ENCODE measurements around the gene GFOD1. TPM values are rescaled to one million over a fixed set of nuclear protein-coding genes. Genes with fewer than 3 reads are reported as not detected.
"Not testable (repeated sequence)": the region's sequence is repeated elsewhere in the genome, so short reads cannot be mapped to it uniquely, and the experiment has no call there.

Gene GFOD1
- total and polyA plus RNA-seq, 10 of the 15 experiments (the other 5 are each of a cell fraction or from before 2014, with no cell fraction given): 6.5 to 41.4 (median 16.0) TPM

DNA sequence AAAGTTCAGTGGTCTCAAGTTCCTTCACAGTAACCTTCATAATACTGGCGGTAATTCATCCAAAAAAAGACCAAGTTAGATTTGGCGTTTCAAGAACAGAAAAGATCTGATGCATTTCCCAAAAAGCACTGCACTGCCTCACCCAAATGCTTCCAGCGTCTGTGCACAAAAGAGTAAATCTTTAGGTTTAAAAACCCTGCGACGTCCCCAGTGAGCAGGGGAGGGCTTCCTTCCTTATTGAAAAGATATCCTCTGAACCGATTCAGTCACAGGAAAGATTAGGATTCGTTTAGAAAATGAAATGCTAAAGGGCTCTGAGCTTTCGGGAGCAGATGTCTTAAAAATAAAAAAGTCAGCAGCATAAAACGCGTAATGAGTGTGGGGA, 159.7 kb downstream of the GFOD1 start:
- in situ Hi-C loops (cut with MboI): no loop called here
- Histone ChIP-seq H3K36me3 (ENCODE audit: control insufficient read depth in 2 of 2, insufficient read depth in 2 of 2, low read length in 1 of 2) (peaks cover 0 to 13% of the 10 kb centered on the region in 2 experiments; a peak in 2 of 4 replicates), H3K79me2 (ENCODE audit: control insufficient read depth, insufficient read depth, low read length) (peaks cover 11% of the 10 kb centered on the region), H3K9me3 (replicated peaks; ENCODE audit: control insufficient read depth, insufficient read depth, low read length) (no peaks in the 10 kb centered on the region), H3K4me1 (ENCODE audit: control insufficient read depth, insufficient read depth, low read length) (peaks cover 5% of the 10 kb centered on the region; the same call in 1 of the 2 replicates), H4K20me1 (ENCODE audit: control insufficient read depth, insufficient read depth) (no peaks in the 10 kb centered on the region), H3K27ac (ENCODE audit: control insufficient read depth, insufficient read depth) (peak overlapping the region; percentile 87), H3K4me2 (ENCODE audit: control insufficient read depth, insufficient read depth) (peak overlapping the region; percentile 75), H2AFZ (ENCODE audit: control insufficient read depth, low read depth, low read length) (peak overlapping the region; percentile 95), H3K9ac (ENCODE audit: control insufficient read depth, insufficient read depth, low read length) (peak overlapping the region; percentile 86), H3K4me3 (peak overlapping the region; percentile 90), H3K27me3 (replicated peaks in 1 of 2; ENCODE audit: control insufficient read depth in 2 of 2, insufficient read depth in 2 of 2, low read length in 1 of 2) (no peaks in the 10 kb centered on the region)
- DNase-seq (ENCODE audit: low read depth, low spot score): no peak
- FAIRE-seq: no peak
- intact Hi-C loops (cut with micrococcal nuclease; ENCODE audit: unreplicated experiment): loop anchor here (1.0 to 2.0 kb wide), 3 partner anchors 23 to 98 kb away; no protein-coding TSS in a partner anchor
- no TSS peak for BruUV-seq (replicated peaks)
- POLR2A ChIA-PET: interaction anchor here (1.2 to 4.0 kb wide), 8 partner anchors 13 to 109 kb away, joined by 3 to 22 read pairs (median 8); no protein-coding TSS in a partner anchor
- RAD21 ChIA-PET (ENCODE audit: unreplicated experiment): interaction anchor here (0.5 to 10.2 kb wide), 13 partner anchors 10 to 1616 kb away, joined by 3 to 124 read pairs (median 5); partner anchors contain the start of gene NOL7
- peak; percentile 32 for ATAC-seq
- SMC1A ChIA-PET (ENCODE audit: uncharacterized antibody, unreplicated experiment): interaction anchor here (0.7 to 7.5 kb wide), 24 partner anchors 10 to 434 kb away, joined by 3 to 119 read pairs (median 4); no protein-coding TSS in a partner anchor
- CTCF ChIA-PET: interaction anchor here (1.0 to 9.6 kb wide), 10 partner anchors 24 to 416 kb away, joined by 3 to 169 read pairs (median 23); partner anchors contain the start of genes NOL7 and SIRT5
- no peak for TF ChIP-seq KLF5 (IDR thresholded peaks at IDR 0.05; ENCODE audit: partially characterized antibody)
- TF ChIP-seq ZNF384 (IDR thresholded peaks at IDR 0.05; ENCODE audit: borderline replicate concordance, low read depth, low read length): no peak
- no peak for TF ChIP-seq TCF3 (IDR thresholded peaks at IDR 0.05; ENCODE audit: borderline replicate concordance, insufficient read depth, low read depth, low read length)
- TF ChIP-seq ZBED1 (IDR thresholded peaks at IDR 0.05; ENCODE audit: borderline replicate concordance): no peak
- no peak for TF ChIP-seq YY1 (IDR thresholded peaks at IDR 0.05; ENCODE audit: low read depth, low read length)
- no peak for TF ChIP-seq BACH1 (IDR thresholded peaks at IDR 0.05; ENCODE audit: borderline replicate concordance)
- no peak for TF ChIP-seq IRF3 (IDR thresholded peaks at IDR 0.05)
- TF ChIP-seq RAD21 (IDR thresholded peaks at IDR 0.05; ENCODE audit: insufficient read depth, low read depth, low read length): 0 out of 2 replicates have a peak, but pooled peaks have one; percentile 3
- under 1% methylated on average over 10 of the region's 10 CpGs for WGBS (ENCODE audit: insufficient coverage, insufficient replicate concordance, low lambda C conversion rate, missing lambda C conversion rate)

DNA sequence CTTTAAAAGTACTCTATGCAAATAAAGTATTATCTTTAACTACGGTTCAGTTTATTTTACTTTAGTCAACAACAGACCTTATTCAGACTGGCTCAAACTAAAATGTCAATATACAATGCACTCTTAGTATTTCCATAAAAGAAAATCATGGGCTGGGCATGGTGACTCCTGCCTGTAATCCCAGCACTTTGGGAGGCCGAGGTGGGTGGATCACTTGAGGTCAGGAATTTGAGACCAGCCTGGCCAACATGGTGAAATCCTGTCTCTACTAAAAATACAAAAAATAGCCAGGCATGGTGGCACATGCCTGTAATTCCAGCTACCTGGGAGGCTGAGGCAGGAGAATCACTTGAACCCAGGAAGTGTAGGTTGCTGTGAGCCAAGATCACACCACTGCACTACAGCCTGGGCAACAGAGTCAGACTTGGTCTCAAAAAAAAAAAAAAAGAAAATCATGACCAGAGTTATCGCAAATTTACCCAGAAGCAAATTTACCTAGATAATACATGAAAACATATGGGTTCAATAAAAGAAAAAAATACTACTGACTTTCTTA, 161.3 kb downstream of the GFOD1 start:
- H3K9ac ChIP-seq (ENCODE audit: control insufficient read depth, insufficient read depth, low read length); H3K9me3 ChIP-seq (replicated peaks; ENCODE audit: control insufficient read depth, insufficient read depth, low read length); H2AFZ ChIP-seq (ENCODE audit: control insufficient read depth, low read depth, low read length); DNase-seq (ENCODE audit: low read depth, low spot score); H3K27me3 ChIP-seq (replicated peaks in 1 of 2; ENCODE audit: control insufficient read depth in 2 of 2, insufficient read depth in 2 of 2, low read length in 1 of 2); H3K27ac ChIP-seq (ENCODE audit: control insufficient read depth, insufficient read depth); H4K20me1 ChIP-seq (ENCODE audit: control insufficient read depth, insufficient read depth); BruUV-seq (replicated peaks); ATAC-seq; in situ Hi-C loops (cut with MboI); H3K4me2 ChIP-seq (ENCODE audit: control insufficient read depth, insufficient read depth); FAIRE-seq; POLR2A ChIA-PET; intact Hi-C loops (cut with micrococcal nuclease; ENCODE audit: unreplicated experiment); H3K4me1 ChIP-seq (ENCODE audit: control insufficient read depth, insufficient read depth, low read length): not testable (repeated sequence)
- RAD21 ChIA-PET (ENCODE audit: unreplicated experiment): interaction anchor here (10.2 kb wide), 1 partner anchor 131 kb away, joined by 124 read pairs; no protein-coding TSS in a partner anchor
- peaks cover 11% of the 10 kb centered on the region for H3K79me2 ChIP-seq (ENCODE audit: control insufficient read depth, insufficient read depth, low read length)
- H3K4me3 ChIP-seq: peak overlapping the region; percentile 90; the same call in 1 of the 2 replicates
- H3K36me3 ChIP-seq (ENCODE audit: control insufficient read depth in 2 of 2, insufficient read depth in 2 of 2, low read length in 1 of 2): peaks cover 0 to 13% of the 10 kb centered on the region in 2 experiments; a peak in 3 of 4 replicates
- WGBS (ENCODE audit: insufficient coverage, insufficient replicate concordance, low lambda C conversion rate, missing lambda C conversion rate): 96% methylated on average over 3 of the region's 3 CpGs
- SMC1A ChIA-PET (ENCODE audit: uncharacterized antibody, unreplicated experiment): interaction anchor here (1.7 to 7.5 kb wide), 2 partner anchors 49 to 97 kb away, joined by 5 to 96 read pairs; no protein-coding TSS in a partner anchor
- CTCF ChIA-PET: interaction anchor here (1.0 to 3.0 kb wide), 2 partner anchors 97 to 131 kb away, joined by 3 to 11 read pairs; no protein-coding TSS in a partner anchor

Measured in GM12878 (cell line).